Gastrocnemius medialis (tissue), 4 donors: ENCODE results near the gene ESPN. TPM values are rescaled to one million over a fixed set of nuclear protein-coding genes. Genes with fewer than 3 reads are reported as not detected.

Experiments used
- ATAC-seq, 2 donors: fragments of 150-250 bp; one replicate each; pipeline ENCODE4 v1.9.1; 2016
- DNase-seq, 2 donors: peaks; one replicate each; pipeline ENCODE4 v3.0.0-alpha.2; 2019
- H3K27ac ChIP-seq, 4 donors: fragments of 200-600 bp; sonication (generic); 1 replicate in 1 of 4; 2 replicates in 3 of 4; pipeline ENCODE4 v1.5.1; 2016 to 2018; ENCODE audit warnings: mild to moderate bottlenecking in 2 of 4, moderate library complexity in 1 of 4
- H3K27me3 ChIP-seq, 3 donors: fragments of 200-600 bp; sonication (generic) in 2 of 3; 1 replicate in 1 of 3; 2 replicates in 2 of 3; pipeline versions ENCODE4 v1.5.1 to v1.6.0; 2016 to 2019; ENCODE audit warnings: mild to moderate bottlenecking in 1 of 3, moderate library complexity in 1 of 3
- H3K36me3 ChIP-seq, 2 donors: fragments of 200-600 bp; sonication (generic) in 1 of 2; one replicate each; pipeline ENCODE4 v1.5.1; 2017 to 2018
- H3K4me1 ChIP-seq, 2 donors: fragments of 200-600 bp; sonication (generic) in 1 of 2; one replicate each; pipeline ENCODE4 v1.5.1; 2016 to 2017; ENCODE audit warnings: mild to moderate bottlenecking in 2 of 2
- H3K4me3 ChIP-seq, 4 donors: fragments of 200-600 bp; sonication (generic) in 3 of 4; 1 replicate in 1 of 4; 2 replicates in 3 of 4; pipeline ENCODE4 v1.5.1; 2016 to 2019; ENCODE audit warnings: mild to moderate bottlenecking in 2 of 4
- H3K9me3 ChIP-seq, 3 donors: fragments of 200-600 bp; sonication (generic) in 2 of 3; 1 replicate in 1 of 3; 2 replicates in 2 of 3; pipeline ENCODE4 v1.5.1; 2016 to 2019
- POLR2A ChIP-seq, 2 donors: fragments of 450-650 bp; IDR thresholded peaks; one replicate each; pipeline ENCODE4 v1.6.1; 2017; ENCODE audit warnings: antibody characterized with exemption in 2 of 2, mild to moderate bottlenecking in 2 of 2, moderate library complexity in 2 of 2
- in situ Hi-C, 4 donors: fragments of 200-750 bp; cut with MboI; loops; one replicate each; pipeline versions ENCODE4 v1.15.0 to v1.8.0; 2017; ENCODE audit warnings: low sequenced_read_pairs in 4 of 4
- intact Hi-C: fragments of 100-400 bp; cut with DNase I; formaldehyde crosslinking; loops from one replicate; pipeline ENCODE4 v1.15.1; 2023; ENCODE audit warnings: low total_unique reads
- total RNA-seq, 4 donors: library from RNA; depleted of rRNA; stranded (reverse); fragments of >200 nt; gene quantifications; one replicate each; pipeline versions ENCODE4 v1.1.0 to v1.2.3, GENCODE V29; 2016
- TF ChIP-seq, protein P1 (sequence below), 5 experiments: fragments of 450-650 bp in 3 of 5; fragments of 200-600 bp in 2 of 5; sonication (generic) in 2 of 5; IDR thresholded peaks in 4 of 5; conservative IDR thresholded peaks in 1 of 5; 1 replicate in 4 of 5; 2 replicates in 1 of 5; pipeline ENCODE4 v1.5.1; 2016 to 2019; ENCODE audit warnings: antibody characterized with exemption in 5 of 5, mild to moderate bottlenecking in 3 of 5, moderate library complexity in 3 of 5

ESPN gene
- total RNA-seq, 4 donors from 2014 or later = 0.41 TPM; not detected in 3

DNA sequence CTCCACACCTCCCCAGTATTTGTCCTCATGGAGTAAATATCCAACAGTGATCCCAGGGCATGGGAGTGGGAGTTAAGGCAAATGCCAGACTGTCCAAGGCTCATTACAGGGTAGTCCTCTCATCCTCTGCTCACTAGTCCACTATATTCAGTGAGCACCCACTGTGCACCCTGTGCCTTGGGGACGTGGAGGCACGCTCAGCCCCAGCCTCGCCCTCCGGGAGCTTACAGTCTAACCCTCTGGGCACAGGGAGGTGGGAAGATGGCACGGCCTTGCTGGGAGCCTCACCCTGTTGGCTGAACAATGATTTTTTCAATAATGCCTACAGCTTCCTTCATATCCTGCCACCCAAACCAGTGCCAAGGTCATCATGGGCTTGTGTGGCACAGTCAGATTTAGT, 7.7 kb upstream of the ESPN start:
- in situ Hi-C loops = loop anchor here in 1 of 4 donors (25.0 kb wide), 1 partner anchor 180 kb away; the partner anchor contains the start of genes HES3 and ICMT
- no peak overlapping the region for H3K4me3 ChIP-seq
- DNase-seq = no peak
- peaks cover 8 to 17% of the 10 kb centered on the region in 2 donors for H3K4me1 ChIP-seq
- H3K27ac ChIP-seq = no peak overlapping the region
- H3K27me3 ChIP-seq = peaks cover 81 to 87% (median 85%) of the 10 kb centered on the region in 3 donors
- TF ChIP-seq POLR2A (IDR thresholded peaks at IDR 0.05) = no peak
- TF ChIP-seq, protein P1, sequence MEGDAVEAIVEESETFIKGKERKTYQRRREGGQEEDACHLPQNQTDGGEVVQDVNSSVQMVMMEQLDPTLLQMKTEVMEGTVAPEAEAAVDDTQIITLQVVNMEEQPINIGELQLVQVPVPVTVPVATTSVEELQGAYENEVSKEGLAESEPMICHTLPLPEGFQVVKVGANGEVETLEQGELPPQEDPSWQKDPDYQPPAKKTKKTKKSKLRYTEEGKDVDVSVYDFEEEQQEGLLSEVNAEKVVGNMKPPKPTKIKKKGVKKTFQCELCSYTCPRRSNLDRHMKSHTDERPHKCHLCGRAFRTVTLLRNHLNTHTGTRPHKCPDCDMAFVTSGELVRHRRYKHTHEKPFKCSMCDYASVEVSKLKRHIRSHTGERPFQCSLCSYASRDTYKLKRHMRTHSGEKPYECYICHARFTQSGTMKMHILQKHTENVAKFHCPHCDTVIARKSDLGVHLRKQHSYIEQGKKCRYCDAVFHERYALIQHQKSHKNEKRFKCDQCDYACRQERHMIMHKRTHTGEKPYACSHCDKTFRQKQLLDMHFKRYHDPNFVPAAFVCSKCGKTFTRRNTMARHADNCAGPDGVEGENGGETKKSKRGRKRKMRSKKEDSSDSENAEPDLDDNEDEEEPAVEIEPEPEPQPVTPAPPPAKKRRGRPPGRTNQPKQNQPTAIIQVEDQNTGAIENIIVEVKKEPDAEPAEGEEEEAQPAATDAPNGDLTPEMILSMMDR (IDR thresholded peaks at IDR 0.05 in 4 of 5, conservative IDR thresholded peaks at IDR 0.05 in 1 of 5) = no peak
- H3K9me3 ChIP-seq = no peaks in the 10 kb centered on the region
- no peak for ATAC-seq
- intact Hi-C loops = no loop called here
- H3K36me3 ChIP-seq = no peaks in the 10 kb centered on the region

DNA sequence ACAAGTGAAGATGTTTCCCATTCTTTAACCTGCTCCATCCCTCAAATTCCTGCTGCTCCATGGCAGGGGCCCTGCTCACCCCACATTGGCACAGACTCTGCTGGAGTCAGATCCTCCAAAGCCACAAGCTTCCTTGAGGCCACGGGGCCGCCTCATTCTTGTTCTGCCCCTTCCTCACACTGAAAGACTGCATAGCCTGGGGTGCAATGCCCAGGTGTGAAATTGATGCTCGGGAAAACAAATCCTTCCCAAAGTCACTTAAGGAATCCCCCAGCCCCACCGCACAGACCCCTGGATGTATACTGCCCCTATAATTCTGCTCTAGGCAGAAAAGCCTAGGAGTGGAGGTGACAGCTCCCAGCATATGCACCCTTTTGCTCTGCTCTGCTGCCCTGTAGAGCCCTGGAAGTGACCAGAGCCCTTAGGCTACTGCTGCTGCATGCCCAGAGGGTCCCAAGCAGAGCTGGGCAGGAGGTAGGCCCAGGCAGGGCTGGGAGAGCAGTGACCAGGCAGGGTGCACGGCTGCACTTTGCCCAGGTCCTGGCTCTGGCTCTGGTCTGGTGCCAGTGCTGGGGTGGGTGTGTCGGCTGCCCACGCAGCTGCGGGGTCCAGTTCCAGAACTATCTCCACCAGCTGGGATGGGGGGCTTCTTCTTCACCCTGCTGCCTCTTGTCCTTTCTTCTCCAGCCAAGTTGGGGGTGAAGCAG, 6.5 kb upstream of the ESPN start:
- TF ChIP-seq, protein P1 (IDR thresholded peaks at IDR 0.05 in 4 of 5, conservative IDR thresholded peaks at IDR 0.05 in 1 of 5) = no peak
- TF ChIP-seq POLR2A (IDR thresholded peaks at IDR 0.05) = no peak
- Histone ChIP-seq H3K36me3 (no peaks in the 10 kb centered on the region), H3K4me3 (no peak overlapping the region), H3K27me3 (peaks cover 87 to 97% (median 97%) of the 10 kb centered on the region in 3 donors), H3K9me3 (no peaks in the 10 kb centered on the region), H3K27ac (no peak overlapping the region), H3K4me1 (peaks cover 10 to 19% of the 10 kb centered on the region in 2 donors)
- in situ Hi-C loops (loop anchor here in 1 of 4 donors (25.0 kb wide), 1 partner anchor 181 kb away; the partner anchor contains the start of genes HES3 and ICMT), intact Hi-C loops (no loop called here)
- no peak for ATAC-seq
- DNase-seq = no peak

DNA sequence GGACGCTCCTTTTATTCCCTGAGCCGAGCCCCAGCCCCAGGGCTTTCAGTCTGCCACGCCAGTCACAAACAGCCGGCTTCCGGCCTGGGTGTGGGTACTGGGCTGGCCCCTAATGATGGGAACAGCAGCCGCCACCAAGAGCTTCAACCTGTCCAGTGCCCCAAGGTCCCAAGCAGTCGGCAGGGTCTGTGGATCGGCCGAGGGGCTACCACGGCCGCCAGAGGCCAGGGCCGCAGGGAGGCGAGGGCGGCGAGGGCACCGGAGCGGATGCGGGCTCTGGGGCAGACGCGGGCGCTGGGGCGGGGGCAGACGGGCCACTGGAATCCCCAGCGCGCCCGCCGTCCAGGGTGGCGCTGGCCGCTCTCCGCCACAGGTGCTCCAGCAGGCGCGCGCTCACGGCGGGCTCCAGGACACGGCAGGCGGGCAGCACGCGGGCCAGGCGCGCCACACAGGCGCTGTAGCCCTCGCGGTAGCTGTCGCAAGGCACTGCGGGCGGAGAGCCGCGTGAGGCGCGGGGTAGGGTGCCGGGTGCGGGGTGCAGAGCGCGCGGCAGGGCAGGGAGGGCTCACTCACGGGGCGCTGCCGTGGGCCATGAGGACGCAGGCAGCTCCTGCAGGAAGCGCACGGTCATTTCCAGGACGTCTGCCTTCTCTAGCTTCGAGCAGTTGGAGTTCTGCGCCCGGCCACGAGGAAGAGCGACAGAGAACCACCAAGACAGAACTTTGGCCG, 5.7 kb upstream of the ESPN start:
- ATAC-seq (no peak), DNase-seq (no peak)
- Histone ChIP-seq H3K27me3 (peaks cover 94 to 98% (median 98%) of the 10 kb centered on the region in 3 donors), H3K9me3 (no peaks in the 10 kb centered on the region), H3K4me1 (peaks cover 17 to 24% of the 10 kb centered on the region in 2 donors), H3K27ac (no peak overlapping the region), H3K36me3 (no peaks in the 10 kb centered on the region), H3K4me3 (peak overlapping the region in 2 of 4 donors; percentile 44 to 57)
- intact Hi-C loops = no loop called here
- in situ Hi-C loops = loop anchor here in 1 of 4 donors (25.0 kb wide), 1 partner anchor 182 kb away; the partner anchor contains the start of genes HES3 and ICMT
- no peak for TF ChIP-seq POLR2A (IDR thresholded peaks at IDR 0.05)
- TF ChIP-seq, protein P1 (IDR thresholded peaks at IDR 0.05 in 4 of 5, conservative IDR thresholded peaks at IDR 0.05 in 1 of 5) = no peak

DNA sequence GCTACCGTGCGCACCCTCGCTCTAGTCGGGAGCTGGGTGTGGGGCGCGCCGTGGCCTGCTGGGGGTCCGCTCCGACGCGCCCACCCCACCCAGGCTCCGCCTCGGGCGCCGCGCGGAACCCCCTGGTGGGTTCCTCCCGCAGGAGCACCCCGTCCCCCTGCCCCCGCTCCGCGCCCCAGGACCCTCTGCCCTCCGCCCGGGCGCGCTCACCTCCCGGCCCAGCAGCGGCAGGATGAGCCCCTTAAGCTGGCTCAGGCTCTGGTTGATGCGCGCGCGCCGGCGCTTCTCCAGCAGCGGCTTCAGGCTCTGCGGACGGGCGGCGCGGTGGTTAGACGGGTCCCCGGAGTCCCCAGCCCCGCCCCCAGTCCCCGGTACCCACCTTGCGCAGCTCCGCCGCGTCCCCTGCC, 5.2 kb upstream of the ESPN start:
- no peak for ATAC-seq
- Histone ChIP-seq H3K27ac (no peak overlapping the region), H3K36me3 (no peaks in the 10 kb centered on the region), H3K4me1 (peaks cover 17 to 25% of the 10 kb centered on the region in 2 donors), H3K4me3 (peak overlapping the region; percentile 37 to 57 (median 41)), H3K9me3 (no peaks in the 10 kb centered on the region), H3K27me3 (peaks cover 94 to 98% (median 98%) of the 10 kb centered on the region in 3 donors)
- DNase-seq = no peak
- no peak for TF ChIP-seq POLR2A (IDR thresholded peaks at IDR 0.05)
- TF ChIP-seq, protein P1 (IDR thresholded peaks at IDR 0.05 in 4 of 5, conservative IDR thresholded peaks at IDR 0.05 in 1 of 5) = no peak
- in situ Hi-C loops (loop anchor here in 1 of 4 donors (25.0 kb wide), 1 partner anchor 182 kb away; the partner anchor contains the start of genes HES3 and ICMT), intact Hi-C loops (no loop called here)
